HEK293T (cell line): ENCODE measurements around the gene FCN3.

Experiments used
- BHLHE40 ChIP-seq: fragments of 450-650 bp; IDR thresholded peaks from 2 replicates; pipeline ENCODE4 v1.6.1; 2016; ENCODE audit warnings: mild to moderate bottlenecking, moderate library complexity, borderline replicate concordance
- CTBP1 ChIP-seq: fragments of 450-650 bp; IDR thresholded peaks from 2 replicates; pipeline ENCODE4 v1.6.1; 2016; ENCODE audit warnings: borderline replicate concordance
- ELF4 ChIP-seq: fragments of 450-650 bp; IDR thresholded peaks from 2 replicates; pipeline ENCODE4 v1.6.1; 2017; ENCODE audit warnings: antibody characterized with exemption
- FOXA1 ChIP-seq: fragments of 450-650 bp; IDR thresholded peaks from 2 replicates; pipeline ENCODE4 v1.6.1; 2016; ENCODE audit warnings: mild to moderate bottlenecking
- FOXM1 ChIP-seq: fragments of 450-650 bp; IDR thresholded peaks from 2 replicates; pipeline ENCODE4 v1.6.1; 2017; ENCODE audit warnings: mild to moderate bottlenecking, borderline replicate concordance
- HDGF ChIP-seq: fragments of 450-650 bp; IDR thresholded peaks from 2 replicates; pipeline ENCODE4 v1.6.1; 2017; ENCODE audit warnings: antibody characterized with exemption, borderline replicate concordance
- L3MBTL2 ChIP-seq: fragments of 450-650 bp; conservative IDR thresholded peaks from 2 replicates; pipeline ENCODE4 v1.6.1; 2016; ENCODE audit warnings: mild to moderate bottlenecking
- NFRKB ChIP-seq: fragments of 450-650 bp; IDR thresholded peaks from 2 replicates; pipeline ENCODE4 v1.6.1; 2016; ENCODE audit warnings: mild to moderate bottlenecking, moderate library complexity
- PKNOX1 ChIP-seq: fragments of 450-650 bp; IDR thresholded peaks from 2 replicates; pipeline ENCODE4 v1.6.1; 2016
- SP1 ChIP-seq: fragments of 450-650 bp; IDR thresholded peaks from 2 replicates; pipeline ENCODE4 v1.6.1; 2017
- SUZ12 ChIP-seq: fragments of 450-650 bp; IDR thresholded peaks from 2 replicates; pipeline ENCODE4 v1.6.1; 2016; ENCODE audit warnings: mild to moderate bottlenecking
- TARDBP ChIP-seq: fragments of 450-650 bp; IDR thresholded peaks from 2 replicates; pipeline ENCODE4 v1.6.1; 2016

GRCh38 chr1:27383039-27383605 is 8.5 kb upstream of the FCN3 start, which contains the start of gene CD164L2:
- TF ChIP-seq L3MBTL2 (no peak), NFRKB (no peak), ELF4 (no peak), FOXA1 (no peak), FOXM1 (no peak), CTBP1 (no peak), TARDBP (no peak), BHLHE40 (no peak), HDGF (no peak), SP1 (no peak), SUZ12 (no peak), PKNOX1 (no peak)
